ENCODE measurements around the gene GAREM2. TPM values are rescaled to one million over a fixed set of nuclear protein-coding genes. Genes with fewer than 3 reads are reported as not detected.
"Not testable (repeated sequence)": the region's sequence is repeated elsewhere in the genome, so short reads cannot be mapped to it uniquely, and the experiment has no call there.

Gene GAREM2
- total RNA-seq (ENCODE audit: insufficient read depth, low replicate concordance) = 1.7 TPM

DNA sequence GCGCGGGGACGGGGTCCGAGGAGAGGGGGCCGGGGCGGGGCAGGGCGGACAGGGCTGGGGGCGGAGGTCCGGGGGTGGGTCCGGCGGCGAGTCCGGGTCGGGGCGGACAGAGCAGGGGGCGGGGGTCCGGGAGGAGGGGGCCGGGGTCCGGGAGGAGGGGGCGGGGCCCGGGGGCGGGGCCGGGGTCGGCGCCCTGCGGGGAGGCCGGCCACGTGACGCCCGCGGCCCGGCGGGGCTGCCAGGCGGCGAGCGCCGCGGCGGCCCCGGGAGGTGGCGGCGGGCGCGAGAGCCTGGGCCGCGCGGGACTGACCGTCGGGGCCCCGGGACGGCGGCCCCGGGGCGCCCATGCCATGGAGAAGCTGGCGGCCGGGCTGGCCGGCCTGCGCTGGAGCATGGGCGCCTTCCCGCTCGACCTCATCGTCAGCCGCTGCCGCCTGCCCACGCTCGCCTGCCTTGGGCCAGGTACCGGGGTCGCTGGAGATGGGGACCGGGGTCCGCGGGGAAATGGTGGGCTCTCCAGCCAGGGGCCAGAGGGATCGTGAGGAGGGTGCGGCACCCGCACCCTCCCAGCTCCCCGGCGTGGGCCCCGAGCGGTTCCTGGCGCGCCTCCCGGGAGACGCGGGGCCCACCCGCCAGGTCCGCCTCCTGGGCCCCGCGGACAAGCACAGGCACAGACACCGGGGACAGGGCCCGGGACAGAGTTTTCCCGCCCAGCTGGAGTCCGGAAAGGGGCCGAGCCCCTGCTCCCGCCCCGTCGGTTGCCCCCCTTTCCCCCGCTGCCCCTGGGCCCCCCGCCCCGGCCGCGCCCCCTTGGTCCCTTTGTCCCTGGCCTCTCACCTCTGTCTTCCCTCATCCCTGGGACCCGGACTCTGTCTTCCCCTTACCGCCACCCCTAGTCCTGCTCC lies at the start of gene GAREM2:
Gene GAREM2 (plus strand): TSS at position 218 of the 905 bp plus-strand sequence. CDS start 133 bp downstream, at position 351.
- DNase-seq (ENCODE audit: low spot score) = no peak

DNA sequence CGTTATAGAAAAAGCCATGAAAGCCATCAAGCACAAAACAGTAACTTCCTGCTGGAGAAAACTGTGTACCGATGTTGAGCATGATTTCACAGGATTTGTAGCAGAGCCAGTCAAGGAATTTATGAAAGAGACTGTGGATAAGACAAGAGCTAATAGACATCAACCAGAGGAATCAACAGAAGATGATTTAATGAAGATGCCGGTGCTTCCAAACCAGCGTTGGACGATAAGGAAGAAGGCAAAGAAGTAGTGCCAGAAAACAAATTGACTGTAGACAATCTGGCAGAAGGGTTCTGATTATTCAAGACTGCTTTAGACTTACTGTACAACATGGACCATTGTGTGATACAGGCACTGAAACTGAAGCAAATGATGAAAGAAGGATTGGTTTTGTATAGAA lies 49.5 kb upstream of the GAREM2 start:
- DNase-seq (ENCODE audit: low spot score) = peak; percentile 12

DNA sequence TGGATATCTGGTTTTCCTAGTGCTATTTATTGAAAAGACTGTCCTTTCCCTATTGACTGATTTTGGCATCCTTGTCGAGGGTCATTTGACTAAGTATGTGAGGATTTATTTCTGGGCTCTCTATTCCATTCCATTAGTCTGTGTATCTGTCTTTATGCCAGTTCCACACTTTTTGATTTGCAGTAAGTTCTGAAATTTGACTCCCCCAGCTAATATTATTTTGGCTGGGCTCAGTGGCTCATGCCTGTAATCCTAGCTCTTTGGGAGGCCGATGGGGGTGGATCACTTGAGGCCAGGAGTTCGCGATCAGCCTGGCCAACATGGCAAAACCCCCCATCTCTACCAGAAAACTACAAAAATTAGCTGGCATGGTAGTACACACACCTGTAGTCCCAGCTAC lies 46.8 kb upstream of the GAREM2 start:
- no peak for DNase-seq (ENCODE audit: low spot score)

DNA sequence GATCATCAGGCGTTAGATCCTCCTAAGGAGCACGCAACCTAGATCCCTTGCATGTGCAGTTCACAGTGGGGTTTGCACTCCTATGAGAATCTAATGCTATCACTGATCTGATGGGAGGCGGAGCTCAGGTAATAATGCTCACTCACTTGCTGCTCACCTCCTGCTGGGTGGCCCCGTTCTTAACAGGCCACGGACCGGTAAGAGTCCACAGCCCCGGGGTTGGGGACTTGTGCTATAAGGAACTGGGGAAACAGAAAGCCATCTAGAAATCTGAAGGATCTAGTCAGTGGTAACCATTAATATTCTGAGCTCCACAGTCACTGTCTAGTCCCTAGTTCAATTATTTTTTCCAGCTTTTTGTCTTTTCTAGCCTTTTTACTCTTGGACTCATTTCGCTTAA lies 44.7 kb upstream of the GAREM2 start:
- no peak for DNase-seq (ENCODE audit: low spot score)

DNA sequence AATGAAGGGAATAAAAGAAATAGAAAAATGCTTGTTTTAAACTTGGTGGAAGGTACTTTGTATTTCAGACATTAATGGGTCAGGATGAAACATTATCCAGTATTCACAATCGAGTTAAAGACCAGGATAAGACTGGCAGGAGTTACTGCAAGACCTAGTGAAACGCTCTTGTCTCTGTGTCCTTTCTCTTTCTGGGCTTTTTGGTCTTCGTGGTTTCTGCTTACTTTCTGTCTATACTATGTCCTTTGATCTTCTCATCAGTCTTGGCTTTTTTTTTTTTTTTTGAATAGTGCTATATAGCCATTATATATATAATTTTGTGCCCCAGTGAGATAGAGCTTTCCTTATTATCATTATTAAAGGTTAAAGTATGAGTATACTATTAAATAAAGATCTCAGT lies 42.1 kb upstream of the GAREM2 start:
- DNase-seq (ENCODE audit: low spot score) = no peak

DNA sequence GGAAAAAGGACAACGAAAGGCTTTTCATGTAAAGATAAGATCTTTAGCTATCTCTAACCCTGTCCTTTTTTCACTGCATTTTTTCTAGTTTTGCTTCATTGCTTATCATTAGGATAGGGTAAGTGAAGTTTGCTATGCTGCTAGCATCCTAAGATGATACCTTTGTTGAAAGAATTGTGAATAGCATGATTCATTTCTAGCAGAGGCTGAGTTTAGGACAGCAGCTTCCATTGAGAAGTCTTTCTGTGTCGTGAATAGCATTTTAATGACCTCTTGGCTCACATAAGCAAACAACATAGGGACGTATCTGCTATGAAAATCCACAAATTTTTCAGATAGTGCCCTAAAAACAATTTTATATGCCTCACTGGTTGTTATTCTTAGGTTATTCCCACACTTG lies 36.4 kb upstream of the GAREM2 start:
- no peak for DNase-seq (ENCODE audit: low spot score)

DNA sequence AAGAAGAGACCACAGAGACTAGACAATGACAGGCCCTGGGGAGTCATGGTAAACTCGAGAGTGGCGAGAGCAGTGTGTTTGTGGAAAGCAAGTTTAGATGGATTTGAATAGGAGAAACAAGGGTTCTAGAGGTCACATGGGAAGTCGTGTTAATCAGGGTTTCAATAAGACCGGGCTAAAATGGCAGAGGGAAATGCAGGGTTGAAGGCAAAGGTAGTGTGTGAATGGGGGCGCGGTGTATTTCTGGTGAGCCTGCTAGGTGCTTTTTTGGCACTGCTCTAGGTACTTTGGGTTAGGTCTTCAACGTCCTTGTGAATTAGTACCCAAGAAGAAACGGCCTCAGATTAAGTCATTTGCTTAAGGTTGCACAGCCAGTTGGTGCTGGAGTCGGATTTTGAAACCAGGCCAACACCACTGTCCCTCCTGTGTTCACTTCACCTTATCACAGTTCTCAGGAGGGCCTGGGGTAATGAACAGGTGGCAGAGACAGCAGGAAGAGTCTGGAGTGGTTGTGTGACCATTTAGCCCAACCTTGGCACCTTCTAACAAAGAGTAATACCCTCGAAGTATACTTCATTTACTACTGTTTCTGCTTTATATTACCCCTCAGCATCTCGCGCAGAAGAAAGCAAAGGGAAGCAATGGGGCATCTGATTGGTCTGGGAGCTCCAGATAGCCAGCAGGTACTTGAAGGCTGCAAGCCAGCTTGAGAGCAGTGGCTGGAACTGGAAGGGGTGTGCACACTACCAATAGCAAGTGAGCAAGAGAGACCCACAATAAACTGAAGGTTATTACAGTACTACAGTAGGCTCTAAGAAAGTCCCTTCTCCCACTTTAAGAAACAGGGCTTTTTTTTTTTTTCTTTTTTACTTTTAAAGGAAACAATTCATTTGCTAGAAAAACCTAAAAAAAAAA lies 33.4 kb upstream of the GAREM2 start:
- no peak for DNase-seq (ENCODE audit: low spot score)

DNA sequence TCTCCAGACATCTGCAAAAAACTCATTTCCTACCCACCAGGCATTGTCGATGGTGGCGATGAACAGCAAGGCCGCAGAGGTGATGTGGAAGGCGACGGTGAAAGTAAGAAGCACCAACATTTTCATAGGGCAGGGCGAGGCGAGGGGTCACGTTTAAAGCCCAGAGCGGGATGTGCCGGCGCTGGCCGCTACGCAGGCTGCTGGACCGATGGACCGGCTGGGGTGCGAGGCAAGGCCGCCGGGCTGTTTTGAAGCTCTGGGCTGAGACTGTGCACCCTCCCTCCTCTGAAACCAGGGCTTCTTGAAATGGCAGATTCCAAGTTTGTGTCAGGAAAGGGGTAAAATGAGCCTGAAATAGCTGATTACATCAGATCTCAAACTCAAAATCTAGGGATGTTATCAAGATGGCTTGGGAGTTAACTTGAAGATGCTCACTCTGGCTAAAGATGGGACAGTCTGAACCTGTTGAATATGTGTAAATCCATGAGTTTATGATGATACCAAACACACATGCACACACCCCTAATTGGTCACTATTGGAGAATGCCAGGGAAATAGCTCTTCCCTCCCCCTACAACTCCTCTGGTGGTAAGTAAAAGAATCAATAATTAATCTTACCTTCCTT lies 31.6 kb upstream of the GAREM2 start:
- no peak for DNase-seq (ENCODE audit: low spot score)

DNA sequence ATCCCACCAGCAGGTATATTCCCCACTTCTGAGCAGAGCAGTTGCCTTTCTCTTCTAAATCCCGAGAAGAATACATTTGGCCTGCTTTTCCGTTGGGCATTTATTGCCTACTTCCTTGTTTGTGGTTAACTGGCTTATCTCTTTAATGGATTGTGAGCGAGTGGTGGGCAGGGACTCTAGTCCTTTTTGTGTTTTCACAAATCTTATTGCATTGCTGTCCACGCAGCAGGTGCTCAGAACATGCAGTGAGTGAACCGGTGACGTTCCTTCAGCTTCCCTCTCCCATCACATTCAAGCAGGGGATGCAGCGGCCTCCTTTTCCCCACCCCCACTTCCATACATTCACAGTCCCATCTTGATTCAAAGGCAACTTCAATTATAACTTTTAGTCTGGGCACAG lies 28.9 kb upstream of the GAREM2 start:
- DNase-seq (ENCODE audit: low spot score) = no peak

DNA sequence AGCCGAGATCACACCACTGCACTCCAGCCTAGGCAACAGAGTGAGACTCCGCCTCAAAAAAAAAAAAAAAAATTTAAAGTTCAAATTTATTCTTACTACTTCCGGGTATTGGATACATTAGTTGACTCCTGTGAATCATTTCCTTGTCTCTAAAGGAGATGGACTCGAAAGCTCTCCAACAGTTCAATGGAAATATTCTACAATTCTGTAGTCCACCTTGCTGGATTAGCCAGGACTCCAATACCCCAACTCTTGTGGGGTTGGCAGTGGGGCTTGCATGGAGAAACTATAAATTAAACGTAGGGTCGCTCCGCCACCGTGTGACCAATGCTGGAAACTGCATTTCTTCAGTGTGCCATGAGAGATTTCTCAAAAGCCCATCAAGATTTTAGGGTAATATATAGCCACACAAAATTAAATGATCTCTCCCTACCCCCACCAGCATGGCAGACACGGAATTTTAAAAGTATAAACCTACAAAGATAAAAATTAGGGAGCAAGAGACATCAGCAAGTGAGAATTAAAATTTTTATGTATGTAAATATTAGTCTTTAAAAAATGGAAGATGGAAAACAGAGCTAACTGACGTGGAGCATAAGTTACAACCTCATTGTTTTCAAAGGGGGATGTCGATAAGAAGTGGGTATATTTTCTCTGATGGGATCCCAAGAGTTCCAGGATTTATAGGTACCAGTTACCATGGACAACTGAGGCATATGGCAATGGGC lies 27.8 kb upstream of the GAREM2 start:
- DNase-seq (ENCODE audit: low spot score) = peak; percentile 62

DNA sequence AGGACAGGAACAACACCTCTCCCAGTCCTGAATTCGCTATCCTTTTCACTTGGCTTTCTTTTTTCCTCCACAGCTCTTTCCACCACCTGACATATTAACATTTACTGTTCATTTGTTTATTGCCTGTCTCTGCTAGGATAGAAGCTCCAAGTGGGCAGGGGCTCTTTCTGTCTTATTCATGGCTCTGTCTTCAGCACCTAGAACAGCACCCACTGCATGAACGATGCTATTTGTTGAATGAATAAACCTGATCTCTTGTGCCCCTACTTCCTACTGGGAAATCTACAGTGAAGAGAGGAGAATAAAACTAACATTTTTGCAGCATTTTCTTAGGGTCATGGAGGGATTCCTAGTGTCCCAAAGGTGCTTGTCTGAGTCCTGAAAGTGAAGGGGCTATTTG lies 24.4 kb upstream of the GAREM2 start:
- DNase-seq (ENCODE audit: low spot score) = no peak

DNA sequence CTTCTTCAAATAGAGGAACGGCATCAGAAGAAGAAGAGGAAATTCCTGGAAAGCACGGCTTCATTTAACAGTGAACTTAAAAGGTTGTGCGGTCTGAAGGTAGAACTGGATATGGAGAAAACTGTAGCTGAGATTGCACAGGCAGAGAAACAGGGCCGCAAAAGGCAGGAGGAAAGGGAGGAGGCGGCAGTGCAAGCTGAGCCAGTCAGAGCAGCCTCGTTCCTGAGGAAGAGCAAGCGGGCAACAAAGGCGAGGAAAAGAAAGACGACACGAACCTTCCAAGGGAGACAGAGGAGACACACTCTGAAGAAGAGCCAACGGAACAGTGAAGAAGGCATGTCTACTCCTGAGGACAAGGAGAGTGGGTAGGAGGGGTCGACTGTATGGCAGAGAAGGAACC lies 22.6 kb upstream of the GAREM2 start:
- DNase-seq (ENCODE audit: low spot score) = no peak

DNA sequence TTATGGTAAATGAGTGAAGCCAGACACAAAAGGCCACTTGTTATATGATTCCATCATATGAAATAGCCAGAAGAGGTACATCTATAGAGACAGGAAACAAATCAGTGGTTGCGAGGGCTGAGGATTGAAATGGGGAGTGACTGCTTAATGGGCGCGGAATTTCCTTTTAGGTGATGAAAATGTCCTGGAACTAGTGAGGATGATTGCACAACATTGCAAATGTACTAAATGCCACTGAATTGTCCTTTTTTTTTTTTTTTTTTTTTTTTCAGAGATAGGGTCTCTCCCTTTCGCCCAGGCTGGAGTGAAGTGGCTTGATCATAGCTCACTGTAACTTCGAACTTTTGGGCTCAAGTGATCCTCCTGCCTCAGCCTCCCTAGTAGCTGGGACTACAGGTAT lies 15.3 kb upstream of the GAREM2 start:
- no peak for DNase-seq (ENCODE audit: low spot score)

DNA sequence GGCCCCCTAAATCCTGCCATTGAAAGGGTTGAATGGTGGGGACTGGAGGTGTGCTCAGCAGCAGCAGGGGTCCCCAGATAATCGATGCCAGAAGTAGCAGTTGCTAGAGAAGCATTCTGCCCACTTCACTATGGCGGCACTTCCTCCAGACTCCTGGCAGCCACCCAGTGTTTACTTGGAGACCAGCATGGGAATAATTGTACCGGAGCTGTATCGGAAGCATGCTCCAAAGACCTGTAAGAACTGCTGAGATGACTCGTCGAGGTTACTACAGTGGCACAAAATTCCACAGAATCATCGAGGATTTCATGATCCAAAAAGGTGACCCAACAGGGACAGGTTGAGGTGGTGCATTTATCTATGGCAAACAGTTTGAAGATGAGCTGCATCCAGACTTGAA lies 11.0 kb upstream of the GAREM2 start:
- no peak for DNase-seq (ENCODE audit: low spot score)

DNA sequence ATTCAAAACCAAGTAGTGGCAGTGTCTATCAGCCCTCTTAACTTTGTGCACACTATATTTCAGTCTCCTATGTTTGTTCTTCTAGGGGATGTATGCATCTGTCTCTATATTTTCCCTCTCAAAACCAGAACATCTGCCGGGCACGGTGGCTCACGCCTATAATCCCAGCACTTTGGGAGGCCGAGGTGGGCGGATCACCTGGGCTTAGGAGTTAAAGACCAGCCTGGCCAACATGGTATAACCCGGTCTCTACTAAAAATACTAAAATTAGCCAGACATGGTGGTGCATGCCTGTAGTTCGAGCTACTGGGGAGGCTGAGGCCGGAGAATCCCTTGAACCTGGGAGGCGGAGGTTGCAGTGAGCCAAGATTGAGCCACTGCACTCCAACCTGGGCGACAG lies 9.9 kb upstream of the GAREM2 start:
- no peak for DNase-seq (ENCODE audit: low spot score)

DNA sequence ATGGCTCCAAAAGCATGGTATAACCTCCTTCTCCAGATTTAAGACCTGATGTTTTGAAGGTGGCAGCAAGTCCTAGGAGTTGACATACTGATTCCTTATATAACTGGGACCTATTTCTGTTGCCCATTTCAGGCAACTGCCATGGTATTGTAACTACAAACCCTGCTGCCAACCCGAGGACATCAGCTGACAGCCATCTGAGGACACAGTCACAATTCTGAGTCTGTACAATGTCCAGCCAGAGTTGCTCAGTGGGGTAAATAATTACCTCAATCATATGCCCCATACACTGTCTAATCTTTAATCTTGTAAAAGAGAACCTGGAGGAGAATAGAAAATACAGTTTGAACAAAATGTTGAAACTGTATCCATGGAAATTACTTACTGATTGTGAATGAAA lies 8.7 kb upstream of the GAREM2 start:
- DNase-seq (ENCODE audit: low spot score) = no peak

DNA sequence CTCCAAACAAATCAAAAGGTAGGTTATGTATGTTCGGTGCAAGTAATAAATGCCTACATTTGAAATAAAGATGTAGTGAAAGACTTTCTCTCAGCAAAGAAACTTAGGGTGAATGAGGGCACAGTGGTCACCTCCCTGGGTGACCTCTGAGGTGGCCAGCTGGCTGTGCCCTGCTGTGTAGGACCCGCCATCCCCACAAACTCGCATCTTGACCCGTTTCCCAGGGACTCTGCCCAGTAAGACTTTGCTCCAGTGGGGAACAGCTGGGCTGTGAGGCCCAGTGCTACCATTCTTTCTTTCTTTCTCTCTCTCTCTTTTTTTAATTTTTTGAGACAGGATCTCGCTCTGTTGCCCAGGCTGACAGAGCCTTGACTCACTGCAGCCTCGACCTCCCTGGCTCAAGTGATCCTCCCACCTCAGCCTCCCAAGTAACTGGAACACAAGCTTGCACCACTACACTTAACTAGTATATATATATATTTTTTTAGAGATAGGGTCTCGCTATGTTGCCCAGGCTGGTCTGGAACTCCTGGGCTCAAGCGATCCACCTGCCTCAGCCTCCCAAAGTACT lies 8.2 kb upstream of the GAREM2 start:
- no peak for DNase-seq (ENCODE audit: low spot score)

DNA sequence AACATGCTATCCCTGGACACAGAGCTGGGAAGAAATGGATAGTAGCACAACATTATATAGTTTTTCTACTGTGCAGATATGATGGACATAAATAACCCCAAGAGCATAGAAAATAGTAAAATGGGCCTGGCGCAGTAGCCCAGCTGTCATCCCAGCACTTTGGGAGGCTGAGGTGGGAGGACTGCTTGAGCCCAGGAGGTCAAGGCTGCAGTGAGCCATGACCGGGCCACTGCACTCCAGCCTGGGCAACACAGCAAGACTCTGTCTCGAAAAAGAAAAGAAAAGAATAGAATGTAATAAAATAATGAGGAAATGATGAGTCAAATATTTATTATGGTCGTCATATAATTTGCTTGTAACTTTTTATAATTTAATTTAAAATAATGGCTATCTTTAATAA lies 7.5 kb upstream of the GAREM2 start:
- no peak for DNase-seq (ENCODE audit: low spot score)

DNA sequence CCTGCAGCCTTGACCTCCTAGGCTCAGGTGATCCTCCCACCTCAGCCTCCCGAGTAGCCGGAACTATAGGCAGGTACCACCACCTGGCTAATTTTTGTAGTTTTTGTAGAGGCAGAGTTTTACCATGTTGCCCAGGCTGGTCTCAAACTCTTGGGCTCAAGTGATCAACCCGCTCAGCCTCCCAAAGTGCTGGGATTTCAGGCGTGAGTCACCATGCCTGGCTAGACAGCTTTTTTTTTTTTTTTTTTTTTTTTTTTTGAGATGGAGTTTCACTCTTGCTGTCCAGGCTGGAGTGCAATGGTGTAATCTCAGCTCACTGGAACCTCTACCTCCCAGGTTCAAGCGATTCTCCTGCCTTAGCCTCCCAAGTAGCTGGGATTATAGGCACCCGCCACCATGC lies 6.3 kb upstream of the GAREM2 start:
- not testable (repeated sequence) for DNase-seq (ENCODE audit: low spot score)

DNA sequence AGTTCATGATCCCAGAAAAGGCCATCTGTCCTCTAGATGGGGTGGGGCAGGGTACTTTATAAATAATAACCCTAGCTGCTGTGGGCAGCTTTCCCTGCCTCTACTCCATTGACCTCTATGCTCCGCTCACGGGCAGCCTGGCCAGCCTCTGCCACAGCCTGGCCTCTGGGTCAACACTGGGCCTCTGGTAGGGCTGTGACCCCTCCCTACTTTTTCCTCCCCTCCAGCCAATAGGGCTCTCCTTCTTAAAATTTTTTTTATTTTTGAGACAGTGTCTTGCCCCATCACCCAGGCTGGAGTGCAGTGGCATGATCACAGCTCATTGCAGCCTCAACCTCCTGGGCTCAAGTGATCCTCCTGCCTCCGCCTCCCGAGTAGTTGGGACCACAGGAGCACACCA lies 4.1 kb upstream of the GAREM2 start:
- DNase-seq (ENCODE audit: low spot score) = no peak

DNA sequence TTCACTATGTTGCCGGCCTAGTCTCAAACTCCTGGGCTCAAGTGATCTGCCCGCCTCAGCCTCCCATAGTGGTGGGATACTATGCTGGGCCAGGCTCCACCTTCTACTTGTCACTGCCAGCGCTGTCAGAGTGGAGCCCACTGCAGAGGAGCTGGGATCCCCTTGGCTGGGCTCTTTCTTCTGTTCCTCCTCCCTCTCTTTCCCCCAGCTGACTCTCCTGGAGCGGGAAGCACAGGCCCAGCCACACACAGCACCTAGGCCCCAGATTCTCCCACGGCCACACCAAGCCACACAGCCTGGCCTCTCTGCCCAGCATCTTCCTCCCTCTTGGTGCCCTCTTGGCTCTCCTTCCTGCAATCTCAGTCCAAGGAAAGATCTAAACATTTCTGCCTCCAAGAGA lies 3.7 kb upstream of the GAREM2 start:
- no peak for DNase-seq (ENCODE audit: low spot score)
